Adrenal gland (tissue), 12 donors: Measurements from ENCODE around the gene COL6A6. TPM values are rescaled to one million over a fixed set of nuclear protein-coding genes. Genes with fewer than 3 reads are reported as not detected.

Experiments
- DNase-seq, 7 donors: peaks; one replicate each; pipeline ENCODE4 v3.0.0-alpha.2; 2019 to 2020
- H3K27ac ChIP-seq, 5 donors: fragments of 200-600 bp; sonication (generic) in 4 of 5; 1 replicate in 3 of 5; 2 replicates in 2 of 5; pipeline versions ENCODE4 v1.5.1 to v1.8.0; 2016 to 2020; ENCODE audit warnings: mild to moderate bottlenecking in 1 of 5
- H3K27me3 ChIP-seq: fragments of 200-600 bp; 2 replicates; pipeline ENCODE4 v1.8.0; 2021
- H3K36me3 ChIP-seq, 2 donors: fragments of 200-600 bp; replicated peaks in 1 of 2; 1 replicate in 1 of 2; 2 replicates in 1 of 2; pipeline versions ENCODE4 v1.5.1 to v1.8.0; 2018 to 2022
- H3K4me1 ChIP-seq, 2 donors: fragments of 200-600 bp; replicated peaks in 1 of 2; 1 replicate in 1 of 2; 2 replicates in 1 of 2; pipeline versions ENCODE4 v1.5.1 to v1.8.0; 2018 to 2021
- H3K4me3 ChIP-seq, 4 donors: fragments of 200-600 bp; sonication (generic) in 3 of 4; one replicate each; pipeline ENCODE4 v1.5.1; 2016 to 2018
- H3K9me3 ChIP-seq, 3 donors: fragments of 200-600 bp; sonication (generic) in 1 of 3; replicated peaks in 1 of 3; 1 replicate in 2 of 3; 2 replicates in 1 of 3; pipeline versions ENCODE4 v1.5.1 to v1.8.0; 2016 to 2021
- POLR2A ChIP-seq, 2 donors: fragments of 450-650 bp; IDR thresholded peaks; one replicate each; pipeline ENCODE4 v1.6.1; 2017; ENCODE audit warnings: antibody characterized with exemption in 2 of 2, mild to moderate bottlenecking in 2 of 2, moderate library complexity in 1 of 2
- WGBS, 4 donors: extraction: QIAGEN DNeasy Blood & Tissue Kit in 2 of 4; methylation state at CpG; one replicate each; pipeline versions ENCODE4 v1.1.5 to v1.1.7; 2013 to 2017; 5-methylcytosine and 5-hydroxymethylcytosine counted together
- intact Hi-C, 2 donors: fragments of 100-400 bp; cut with DNase I; formaldehyde crosslinking; loops; one replicate each; pipeline versions ENCODE4 v1.14.1 to v1.15.0; 2022 to 2023
- polyA plus RNA-seq, 3 donors: library from polyadenylated mRNA; stranded (reverse); fragments of 200-250 nt in 2 of 3; fragments of 350-450 nt in 1 of 3; fragmentation: Illumina TruSeq in 1 of 3; extraction: RNeasy Lipid Tissue Mini Kit (QIAGEN cat#74804) in 1 of 3; gene quantifications; one replicate each; pipeline ENCODE4 v1.2.3, GENCODE V29; 2013 to 2014
- total RNA-seq, 9 donors: library from RNA; depleted of rRNA in 4 of 9; stranded (reverse); fragments of >200 nt in 4 of 9; fragments of 120-200 nt in 1 of 9; fragmentation: NEBNext Ultra II Directional in 1 of 9; extraction: Animal tissue kit (Norgen Biotek cat#: 25700) in 1 of 9; gene quantifications; one replicate each; pipeline versions ENCODE4 v1.1.0 to v1.2.4, GENCODE V29; 2013 to 2023
- TF ChIP-seq, protein P1 (sequence below), 6 experiments: fragments of 450-650 bp in 4 of 6; fragments of 200-600 bp in 2 of 6; sonication (generic) in 1 of 6; IDR thresholded peaks; 1 replicate in 5 of 6; 2 replicates in 1 of 6; pipeline versions ENCODE4 v1.5.1 to v1.8.0; 2016 to 2021; ENCODE audit warnings: antibody characterized with exemption in 6 of 6, mild to moderate bottlenecking in 2 of 6, moderate library complexity in 1 of 6
- donor health status: healthy with polysubstance abuse.
- donor health status: Bipolar disorder and iron deficiency.
- donor health status: DM: yes; HTN: yes; CAD: no.
- donor health status: DM: no; HTN: no; CAD: no.
- donor health status: DM: no; HTN: no; CAD: no.
- donor health status: DM: yes; HTN: yes; CAD: no.

Gene COL6A6
- total and polyA plus RNA-seq, 12 donors, result under 0.01 to 0.94 (median 0.14) TPM

DNA sequence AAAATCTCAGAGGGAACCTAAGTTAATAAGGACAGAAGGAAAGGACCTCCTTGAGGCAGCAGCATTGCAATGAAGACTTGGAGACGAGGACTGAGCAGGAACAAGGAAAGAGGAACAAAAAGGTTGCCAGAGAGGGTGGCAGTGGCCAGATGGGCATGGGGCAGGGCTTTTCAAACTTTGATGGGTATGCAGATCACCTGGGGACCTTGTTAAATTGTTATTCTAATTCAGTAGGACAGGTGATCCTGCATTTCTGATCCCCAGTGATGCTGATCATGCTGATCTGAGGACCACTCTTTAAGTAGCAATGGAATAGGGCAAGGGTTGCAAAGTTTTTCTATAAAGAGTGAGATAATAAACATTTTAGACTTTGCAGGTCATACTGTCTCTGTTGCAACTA lies 11.1 kb downstream of the COL6A6 start:
- no peaks in the 10 kb centered on the region for H3K36me3 ChIP-seq
- no peak overlapping the region for H3K4me3 ChIP-seq
- no peak overlapping the region for H3K27ac ChIP-seq
- WGBS, 4 donors, result 50 to 69% (median 54%) methylated on average over 1 of the region's 1 CpG
- no peak for DNase-seq
- H3K4me1 ChIP-seq, result no peaks in the 10 kb centered on the region
- H3K9me3 ChIP-seq, result no peaks in the 10 kb centered on the region
- intact Hi-C loops, result no loop called here
- H3K27me3 ChIP-seq, result no peaks in the 10 kb centered on the region
- TF ChIP-seq, protein P1, sequence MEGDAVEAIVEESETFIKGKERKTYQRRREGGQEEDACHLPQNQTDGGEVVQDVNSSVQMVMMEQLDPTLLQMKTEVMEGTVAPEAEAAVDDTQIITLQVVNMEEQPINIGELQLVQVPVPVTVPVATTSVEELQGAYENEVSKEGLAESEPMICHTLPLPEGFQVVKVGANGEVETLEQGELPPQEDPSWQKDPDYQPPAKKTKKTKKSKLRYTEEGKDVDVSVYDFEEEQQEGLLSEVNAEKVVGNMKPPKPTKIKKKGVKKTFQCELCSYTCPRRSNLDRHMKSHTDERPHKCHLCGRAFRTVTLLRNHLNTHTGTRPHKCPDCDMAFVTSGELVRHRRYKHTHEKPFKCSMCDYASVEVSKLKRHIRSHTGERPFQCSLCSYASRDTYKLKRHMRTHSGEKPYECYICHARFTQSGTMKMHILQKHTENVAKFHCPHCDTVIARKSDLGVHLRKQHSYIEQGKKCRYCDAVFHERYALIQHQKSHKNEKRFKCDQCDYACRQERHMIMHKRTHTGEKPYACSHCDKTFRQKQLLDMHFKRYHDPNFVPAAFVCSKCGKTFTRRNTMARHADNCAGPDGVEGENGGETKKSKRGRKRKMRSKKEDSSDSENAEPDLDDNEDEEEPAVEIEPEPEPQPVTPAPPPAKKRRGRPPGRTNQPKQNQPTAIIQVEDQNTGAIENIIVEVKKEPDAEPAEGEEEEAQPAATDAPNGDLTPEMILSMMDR (IDR thresholded peaks at IDR 0.05), result no peak
- no peak for TF ChIP-seq POLR2A (IDR thresholded peaks at IDR 0.05)

DNA sequence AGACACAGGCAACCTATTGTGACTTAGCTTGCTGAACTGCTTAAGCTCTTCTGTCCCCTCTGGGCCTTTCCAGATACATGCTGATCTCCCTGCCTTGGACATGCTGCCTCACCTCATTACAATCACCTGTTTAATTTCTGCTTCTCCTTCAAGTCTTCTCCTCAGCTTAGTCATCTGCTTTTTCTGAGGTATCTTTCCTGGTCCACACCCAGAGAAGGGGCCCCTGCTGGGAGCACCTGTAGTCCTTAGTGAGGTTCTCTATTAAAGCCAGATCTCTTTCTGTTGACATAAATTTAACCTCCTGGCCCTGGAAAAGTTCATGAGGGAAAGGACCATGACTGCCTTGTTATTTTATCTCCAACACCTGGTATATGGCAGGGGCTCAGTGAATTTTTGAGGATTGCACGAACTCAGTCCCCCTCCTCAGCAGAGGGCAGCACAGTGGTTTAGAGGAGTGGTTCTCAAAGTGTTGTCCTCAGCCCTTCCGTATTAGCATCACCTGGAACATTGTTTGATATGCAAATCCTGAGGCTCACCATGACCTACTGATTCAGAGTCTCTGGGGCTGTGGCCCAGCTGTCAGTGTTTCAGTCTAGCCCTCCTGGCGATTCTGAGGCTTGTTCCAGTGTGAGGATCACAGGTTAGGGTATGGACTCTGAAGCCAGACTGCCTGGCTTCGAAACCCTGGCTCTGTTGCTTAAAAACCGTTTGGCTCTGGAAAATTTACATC lies 12.7 kb downstream of the COL6A6 start:
- Histone ChIP-seq H3K9me3 (no peaks in the 10 kb centered on the region), H3K4me1 (no peaks in the 10 kb centered on the region), H3K27ac (no peak overlapping the region), H3K4me3 (no peak overlapping the region), H3K27me3 (no peaks in the 10 kb centered on the region), H3K36me3 (no peaks in the 10 kb centered on the region)
- no peak for TF ChIP-seq POLR2A (IDR thresholded peaks at IDR 0.05)
- intact Hi-C loops, result loop anchor here in 1 of 2 donors (10.0 kb wide), 1 partner anchor 255 kb away; no protein-coding TSS in a partner anchor
- no peak for DNase-seq
- WGBS, 4 donors, result 57 to 72% (median 65%) methylated on average over 5 of the region's 5 CpGs

DNA sequence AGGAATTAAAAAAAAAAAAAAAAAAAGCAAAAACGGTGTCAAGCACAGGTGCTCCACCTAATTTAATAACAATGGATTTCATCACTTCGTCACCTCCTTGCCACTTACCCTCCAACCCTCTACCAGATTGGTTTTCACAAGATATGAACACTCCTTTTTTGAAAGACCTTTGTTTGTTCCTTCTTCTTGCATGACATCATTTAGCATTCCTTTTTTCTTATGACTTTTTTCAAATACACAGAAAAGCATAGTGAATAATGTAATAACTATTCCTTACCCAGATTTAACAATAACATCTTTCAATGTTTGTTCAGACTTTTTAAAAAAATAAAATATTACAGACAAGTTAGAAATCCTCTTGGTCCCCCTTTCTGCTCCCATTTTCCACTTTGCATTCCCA lies 16.3 kb downstream of the COL6A6 start:
- TF ChIP-seq, protein P1 (IDR thresholded peaks at IDR 0.05), result no peak
- no peak for TF ChIP-seq POLR2A (IDR thresholded peaks at IDR 0.05)
- Histone ChIP-seq H3K4me1 (no peaks in the 10 kb centered on the region), H3K27me3 (no peaks in the 10 kb centered on the region), H3K36me3 (no peaks in the 10 kb centered on the region), H3K4me3 (no peak overlapping the region), H3K9me3 (no peaks in the 10 kb centered on the region), H3K27ac (no peak overlapping the region)
- DNase-seq, result no peak
- WGBS, 4 donors, result 63 to 73% (median 65%) methylated on average over 2 of the region's 2 CpGs
- intact Hi-C loops, result loop anchor here in 1 of 2 donors (10.0 kb wide), 1 partner anchor 258 kb away; no protein-coding TSS in a partner anchor

DNA sequence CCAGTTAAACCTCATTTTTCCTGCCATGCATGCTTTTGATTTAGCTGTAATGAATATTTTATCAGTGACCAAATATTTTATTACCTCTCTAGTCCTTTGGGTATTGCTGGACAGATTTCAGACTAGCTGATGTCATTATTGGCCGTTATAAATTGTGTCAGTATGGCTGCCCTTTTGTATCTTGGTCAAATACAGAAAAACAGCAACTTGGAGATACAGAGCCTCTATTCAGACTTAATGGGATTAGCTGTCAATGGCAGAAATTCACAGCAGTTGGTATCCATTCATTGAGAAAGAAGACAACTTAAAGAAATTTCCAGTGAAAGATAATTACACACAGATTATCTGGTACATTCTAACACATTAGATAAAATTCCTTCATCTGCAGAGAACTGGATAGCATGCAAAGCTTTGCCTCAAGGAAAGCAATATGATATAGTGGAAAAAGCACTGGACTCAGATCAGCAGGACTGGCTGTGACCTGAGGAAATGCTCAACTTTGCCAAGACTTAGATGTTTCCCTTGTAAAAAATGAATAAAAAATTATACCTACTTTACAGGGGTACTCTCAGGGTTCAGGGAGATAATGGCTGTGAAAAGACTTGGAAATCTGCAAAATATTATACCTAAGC lies 20.8 kb downstream of the COL6A6 start:
- intact Hi-C loops, result loop anchor here in 1 of 2 donors (10.0 kb wide), 1 partner anchor 263 kb away; no protein-coding TSS in a partner anchor

More for the DNA sequence above, 20.8 kb downstream of the COL6A6 start:
- Histone ChIP-seq H3K27ac (no peak overlapping the region), H3K4me1 (no peaks in the 10 kb centered on the region), H3K4me3 (no peak overlapping the region), H3K27me3 (no peaks in the 10 kb centered on the region), H3K36me3 (no peaks in the 10 kb centered on the region), H3K9me3 (no peaks in the 10 kb centered on the region)
- no peak for TF ChIP-seq POLR2A (IDR thresholded peaks at IDR 0.05)
- TF ChIP-seq, protein P1 (IDR thresholded peaks at IDR 0.05), result no peak
- 29 to 52% (median 44%) methylated on average over 1 of the region's 1 CpG for WGBS, 4 donors
- DNase-seq, result no peak
